ENCODE measurements around the gene ABCA2. TPM values are rescaled to one million over a fixed set of nuclear protein-coding genes. Genes with fewer than 3 reads are reported as not detected.
"Not testable (repeated sequence)": the region's sequence is repeated elsewhere in the genome, so short reads cannot be mapped to it uniquely, and the experiment has no call there.

The ABCA2 gene
- polyA plus RNA-seq, 3 donors from 2014 or later: 2.2 to 34.5 (median 6.3) TPM

DNA sequence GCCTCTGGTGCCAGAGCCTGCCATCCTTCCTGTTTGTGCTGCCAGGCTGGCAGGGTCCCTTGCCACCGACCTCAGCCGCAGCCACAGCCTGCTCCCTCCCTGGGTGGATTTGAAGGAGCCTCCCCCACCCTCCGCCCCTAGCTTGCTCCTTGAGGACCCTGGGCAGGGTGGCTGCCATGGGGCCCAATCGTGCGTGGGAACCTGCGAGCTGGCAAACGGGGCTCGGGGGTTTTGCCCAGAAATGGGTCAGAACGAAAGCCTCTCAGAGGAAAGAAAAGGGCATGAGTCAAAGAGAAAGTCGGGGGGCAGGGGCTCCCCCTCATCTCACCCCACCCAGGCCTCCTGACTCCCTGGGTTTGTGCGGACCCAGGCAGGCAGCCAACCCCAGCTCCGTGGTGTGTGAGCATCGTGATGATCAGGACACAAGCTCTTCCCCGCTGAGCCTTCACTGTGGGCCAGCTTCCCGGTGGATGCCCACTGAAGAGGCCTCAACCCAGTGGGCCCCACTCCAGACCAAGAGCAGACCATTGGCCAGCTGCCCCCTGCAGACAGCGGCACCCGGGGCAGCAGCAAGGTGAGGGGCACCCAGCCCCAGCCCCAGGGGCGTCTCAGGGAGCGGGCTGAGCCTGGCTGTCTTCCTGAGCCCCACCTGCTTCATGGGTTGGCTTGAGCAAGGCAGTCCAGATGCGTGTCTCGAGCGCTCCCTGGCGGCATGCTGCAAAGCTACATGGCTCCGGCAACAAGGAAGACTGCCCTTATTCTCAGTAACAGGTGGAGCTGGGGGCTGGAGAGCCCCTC lies 6.9 kb upstream of the ABCA2 start:
- H3K4me3 Mint-ChIP-seq: peak overlapping the region; percentile 67 to 83 (median 81)
- H3K9me3 Mint-ChIP-seq: no peaks in the 10 kb centered on the region
- peak overlapping the region; percentile 68 to 90 (median 86) for H3K27ac Mint-ChIP-seq
- DNase-seq: peak; percentile 82 to 87 (median 87)
- no peaks in the 10 kb centered on the region for H3K36me3 Mint-ChIP-seq
- peaks cover 43 to 44% of the 10 kb centered on the region in 2 donors for H3K4me1 Mint-ChIP-seq
- H3K27me3 Mint-ChIP-seq (ENCODE audit: low read depth in 3 of 3): peaks cover 7 to 19% (median 12%) of the 10 kb centered on the region in 3 donors

DNA sequence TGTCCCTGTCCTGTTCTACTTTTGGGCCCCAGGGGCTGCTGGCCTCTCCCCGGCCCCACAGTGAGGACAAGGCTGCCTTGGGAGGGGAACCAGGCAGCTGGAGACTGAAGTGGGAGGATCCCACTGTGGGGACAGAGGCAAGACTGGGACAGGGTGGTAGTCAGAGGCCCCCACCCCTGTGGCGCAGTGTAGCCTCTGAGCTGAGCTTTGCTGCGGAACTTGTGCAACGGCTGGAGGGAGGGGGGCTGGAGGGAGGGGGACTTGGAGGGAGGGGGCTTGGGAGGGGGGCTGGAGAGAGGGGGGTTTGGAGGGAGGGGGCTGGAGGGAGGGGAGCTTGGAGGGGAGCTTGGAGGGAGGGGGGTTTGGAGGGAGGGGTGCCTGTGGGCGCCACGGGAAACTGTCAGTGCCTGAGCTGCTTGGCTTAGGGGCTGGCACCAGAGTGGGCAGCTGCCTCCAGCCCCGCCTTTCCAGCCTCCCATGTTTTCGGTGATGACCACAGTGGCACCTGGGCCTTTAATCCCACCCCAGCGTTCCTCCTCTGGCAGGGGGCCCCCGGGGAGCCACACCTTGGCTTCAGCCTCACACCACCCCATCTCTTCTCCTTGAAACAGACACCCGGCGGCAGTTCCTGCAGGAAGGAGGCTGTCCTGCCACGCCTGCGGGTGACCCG lies 6.1 kb upstream of the ABCA2 start:
- H3K4me3 Mint-ChIP-seq: peak overlapping the region; percentile 79 to 91 (median 85)
- no peak for DNase-seq
- H3K27ac Mint-ChIP-seq: peak overlapping the region; percentile 68 to 90 (median 86)
- H3K9me3 Mint-ChIP-seq: no peaks in the 10 kb centered on the region
- H3K36me3 Mint-ChIP-seq: no peaks in the 10 kb centered on the region
- H3K27me3 Mint-ChIP-seq (ENCODE audit: low read depth in 3 of 3): peaks cover 7 to 25% (median 12%) of the 10 kb centered on the region in 3 donors
- peaks cover 50 to 52% of the 10 kb centered on the region in 2 donors for H3K4me1 Mint-ChIP-seq

DNA sequence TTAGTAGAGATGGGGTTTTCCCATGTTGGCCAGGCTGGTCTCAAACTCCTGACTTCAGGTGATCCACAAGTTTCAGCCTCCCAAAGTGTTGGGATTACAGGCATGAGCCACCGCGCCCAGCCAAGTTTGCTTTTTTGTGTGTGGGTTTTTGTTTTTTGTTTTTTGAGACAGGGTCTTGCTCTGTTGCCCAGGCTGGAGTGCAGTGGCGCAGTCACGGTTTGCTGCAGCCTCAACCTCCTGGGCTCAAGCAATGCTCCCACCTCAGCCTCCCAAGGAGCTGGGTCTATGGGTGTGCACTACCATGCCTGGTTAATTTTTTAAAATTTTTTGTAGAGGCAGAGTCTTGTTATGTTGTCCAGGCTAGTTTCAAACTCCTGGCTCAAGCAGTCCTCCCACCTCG lies 5.4 kb upstream of the ABCA2 start:
- Mint-ChIP-seq H3K27ac (peak overlapping the region in 5 of 6 donors; percentile 40 to 93 (median 88)), H3K4me3 (peak overlapping the region; percentile 79 to 91 (median 85)), H3K4me1 (peaks cover 54 to 57% of the 10 kb centered on the region in 2 donors), H3K27me3 (ENCODE audit: low read depth in 3 of 3) (peaks cover 8 to 26% (median 16%) of the 10 kb centered on the region in 3 donors)
- DNase-seq, H3K9me3 Mint-ChIP-seq, H3K36me3 Mint-ChIP-seq: not testable (repeated sequence)

DNA sequence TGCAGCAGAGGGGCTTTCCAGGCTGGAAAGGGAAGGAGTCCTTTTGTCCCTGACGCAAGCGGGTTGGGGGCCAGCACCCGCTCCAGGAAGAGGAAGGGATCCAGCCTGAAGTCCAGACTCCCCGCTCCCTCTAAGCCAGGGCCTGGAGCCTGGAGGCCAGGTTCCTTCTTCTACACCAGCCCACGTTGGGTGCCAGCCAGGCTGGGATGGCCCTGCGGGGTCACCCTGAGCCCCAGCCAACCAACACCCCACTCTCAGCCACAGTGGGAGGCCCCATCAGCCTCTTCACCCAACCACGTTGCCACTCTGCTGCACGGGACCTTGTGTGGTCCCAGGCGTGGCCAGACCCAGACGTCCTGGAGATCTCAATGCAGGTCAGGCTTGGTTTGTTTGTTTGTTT lies 4.8 kb upstream of the ABCA2 start:
- H3K27me3 Mint-ChIP-seq (ENCODE audit: low read depth in 3 of 3): peaks cover 8 to 26% (median 13%) of the 10 kb centered on the region in 3 donors
- peaks cover 54 to 57% of the 10 kb centered on the region in 2 donors for H3K4me1 Mint-ChIP-seq
- H3K4me3 Mint-ChIP-seq: peak overlapping the region; percentile 79 to 91 (median 85)
- peak; percentile 41 to 59 (median 55) for DNase-seq
- H3K27ac Mint-ChIP-seq: peak overlapping the region; percentile 69 to 93 (median 88)
- H3K9me3 Mint-ChIP-seq: no peaks in the 10 kb centered on the region
- H3K36me3 Mint-ChIP-seq: no peaks in the 10 kb centered on the region

DNA sequence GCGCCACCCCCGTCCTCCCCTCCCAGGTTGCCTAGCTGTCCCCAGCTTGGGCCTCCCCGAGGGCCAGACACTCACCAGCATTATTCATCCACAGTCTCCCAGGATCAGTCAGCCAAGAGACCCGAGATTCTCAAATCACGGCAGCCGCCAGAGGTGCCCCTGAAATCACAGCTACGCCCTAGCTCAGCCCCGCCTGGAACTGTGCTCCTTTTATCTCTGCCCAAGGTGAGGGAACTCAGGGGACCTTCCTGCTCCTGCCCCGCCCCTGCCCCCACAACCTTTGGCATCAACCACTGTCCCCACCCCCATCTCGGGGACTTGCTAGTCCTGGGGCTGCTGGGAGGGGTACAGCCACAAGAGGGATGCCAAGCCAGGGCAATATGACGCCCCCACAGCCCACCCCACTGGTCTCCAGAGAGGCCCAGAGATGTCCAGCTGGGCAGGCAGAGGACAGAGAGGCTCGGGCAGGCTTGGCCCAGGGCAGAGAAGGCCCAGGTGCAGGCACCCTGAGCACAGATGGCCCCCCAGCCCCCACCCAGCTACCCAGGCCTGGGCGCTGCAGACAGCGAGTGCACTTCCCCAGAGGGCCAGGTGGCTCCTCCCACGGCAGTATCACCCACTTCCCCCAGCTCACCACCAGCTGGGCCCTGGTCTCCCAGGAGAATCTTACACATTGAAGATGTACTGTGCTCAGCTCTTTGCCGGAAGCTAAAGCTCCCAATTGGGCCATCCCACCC lies 4.0 kb upstream of the ABCA2 start, which contains the start of gene FUT7:
Gene FUT7 (minus strand): TSS at position 185 of the 737 bp plus-strand sequence. CDS start 97 bp downstream, at position 88.
- no peaks in the 10 kb centered on the region for H3K9me3 Mint-ChIP-seq
- peak within 1 kb of the TSS; percentile 88 to 91 (median 88) for H3K4me3 Mint-ChIP-seq
- DNase-seq: peak in 1 of 3 donors; percentile 39
- peaks cover 8 to 25% (median 16%) of the 10 kb centered on the region in 3 donors for H3K27me3 Mint-ChIP-seq (ENCODE audit: low read depth in 3 of 3)
- H3K27ac Mint-ChIP-seq: peak within 1 kb of the TSS; percentile 89 to 98 (median 94)
- peaks cover 57 to 61% of the 10 kb centered on the region in 2 donors for H3K4me1 Mint-ChIP-seq
- no peaks in the 10 kb centered on the region for H3K36me3 Mint-ChIP-seq

DNA sequence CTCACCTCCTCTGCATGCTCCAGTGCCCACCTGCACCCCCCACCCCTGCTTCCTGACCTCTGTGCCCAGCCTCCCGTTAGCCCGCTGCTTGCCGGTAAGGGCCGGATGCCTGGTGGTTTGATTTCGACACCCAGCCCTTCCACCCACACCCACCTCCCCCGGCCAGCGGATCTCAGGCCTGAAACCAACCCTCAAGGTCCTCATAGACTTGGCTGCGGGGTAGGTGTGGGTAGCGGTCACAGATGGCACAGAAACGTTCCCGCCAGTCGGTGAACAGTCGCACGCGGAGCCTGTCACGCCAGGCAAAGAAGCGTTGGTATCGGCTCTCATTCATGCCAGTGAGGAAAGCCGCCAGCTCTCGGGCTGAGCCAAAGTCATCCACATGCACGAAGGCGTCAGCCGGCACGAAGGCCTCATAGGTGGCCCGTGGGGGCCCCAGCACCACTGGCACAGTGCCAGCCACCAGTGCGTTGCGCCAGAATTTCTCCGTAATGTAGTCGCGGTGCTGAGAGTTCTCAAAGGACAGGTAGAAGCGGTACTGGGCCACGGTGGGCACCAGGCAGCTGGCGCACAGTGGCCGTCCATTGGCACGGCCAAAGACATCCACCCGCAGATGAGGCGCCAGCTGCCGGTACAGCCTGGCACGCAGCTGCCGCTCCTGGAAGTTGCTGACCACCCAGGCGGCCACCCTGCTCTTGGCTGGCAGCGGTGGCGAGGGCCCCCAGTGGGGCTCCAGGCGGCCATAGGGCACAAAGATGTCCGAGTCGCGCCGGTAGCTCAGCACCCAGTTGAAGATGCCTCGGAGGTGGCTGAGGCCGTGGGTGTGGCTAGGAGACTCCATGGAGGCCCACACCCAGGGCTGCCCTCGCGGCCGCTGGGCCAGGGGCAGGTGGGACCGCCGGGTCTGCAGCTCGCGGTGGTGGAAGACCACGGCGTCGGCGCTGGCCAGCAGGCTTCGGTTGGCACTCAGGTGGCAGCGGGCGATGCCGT lies 2.8 kb upstream of the ABCA2 start:
- Mint-ChIP-seq H3K4me1 (peaks cover 68% of the 10 kb centered on the region in 2 donors), H3K9me3 (no peaks in the 10 kb centered on the region), H3K27ac (peak overlapping the region; percentile 89 to 98 (median 94)), H3K36me3 (no peaks in the 10 kb centered on the region), H3K27me3 (ENCODE audit: low read depth in 3 of 3) (peaks cover 8 to 25% (median 16%) of the 10 kb centered on the region in 3 donors), H3K4me3 (peak overlapping the region; percentile 88 to 91 (median 88))
- peak; percentile 83 to 84 (median 83) for DNase-seq

DNA sequence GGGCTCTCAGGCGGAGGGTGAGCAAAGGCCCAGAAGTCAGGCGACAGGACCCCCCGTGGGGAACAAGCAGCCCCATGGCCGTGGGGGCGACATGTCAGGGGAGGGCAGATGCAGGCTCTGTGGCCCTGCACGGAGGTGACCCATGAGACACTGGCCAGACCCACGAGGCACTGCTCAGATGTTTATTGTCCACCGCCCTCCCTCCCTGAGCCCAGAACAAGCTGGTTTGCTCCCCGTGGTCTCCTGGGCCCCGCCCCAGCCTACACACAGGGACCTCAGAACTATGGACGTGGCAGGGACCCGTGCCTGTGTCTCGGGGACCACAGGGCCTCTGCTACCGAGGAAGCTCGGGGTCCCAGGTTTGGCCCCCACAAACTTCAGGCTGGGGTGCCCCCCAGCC lies 2.0 kb upstream of the ABCA2 start:
- H3K27me3 Mint-ChIP-seq (ENCODE audit: low read depth in 3 of 3): peaks cover 8 to 25% (median 16%) of the 10 kb centered on the region in 3 donors
- no peak for DNase-seq
- peaks cover 63 to 67% of the 10 kb centered on the region in 2 donors for H3K4me1 Mint-ChIP-seq
- no peaks in the 10 kb centered on the region for H3K36me3 Mint-ChIP-seq
- peak overlapping the region; percentile 89 to 98 (median 95) for H3K27ac Mint-ChIP-seq
- no peaks in the 10 kb centered on the region for H3K9me3 Mint-ChIP-seq
- H3K4me3 Mint-ChIP-seq: peak overlapping the region; percentile 88 to 91 (median 88)

DNA sequence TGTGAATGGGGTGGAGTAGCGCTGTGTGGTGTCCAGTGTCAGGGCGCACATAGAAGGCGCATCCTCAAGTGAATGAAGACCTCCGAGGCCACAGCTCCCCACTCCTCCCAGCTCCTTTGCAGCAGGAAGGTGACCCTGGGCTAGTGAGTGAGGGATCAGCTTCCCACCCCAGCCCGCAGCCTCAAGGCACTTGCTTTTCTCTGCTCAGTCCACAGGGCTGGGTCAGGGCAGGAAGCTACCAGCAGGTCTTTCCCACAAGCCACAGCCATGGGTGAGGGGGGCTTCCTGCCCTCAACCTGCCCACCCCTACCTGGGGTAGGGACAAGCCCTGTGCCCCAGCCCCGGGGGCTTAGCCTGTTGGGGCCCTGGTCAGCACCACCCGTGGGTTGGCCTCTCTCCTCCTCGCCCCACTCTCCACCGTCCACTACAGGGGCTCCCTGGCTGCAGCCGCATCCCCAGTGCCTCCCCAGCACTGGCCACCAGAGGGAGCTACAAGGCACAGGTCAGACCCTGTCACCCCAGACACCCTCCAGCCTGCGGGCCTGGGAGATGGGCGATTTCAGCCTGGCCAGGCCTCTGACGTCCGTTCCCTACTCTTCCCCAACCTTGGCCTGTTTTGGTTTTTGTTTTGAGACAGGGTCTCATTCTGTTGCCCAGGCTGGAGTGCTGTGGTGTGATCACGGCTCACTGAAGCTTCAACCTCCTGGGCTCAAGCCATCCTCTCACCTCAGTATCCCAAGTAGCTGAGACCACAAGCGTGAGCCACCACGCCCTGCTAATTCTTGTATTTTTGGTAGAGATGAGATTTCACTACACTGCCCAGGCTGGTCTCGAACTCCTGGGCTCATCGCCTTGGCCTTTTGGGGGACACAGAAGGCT lies 1.3 kb upstream of the ABCA2 start:
- peaks cover 8 to 20% (median 16%) of the 10 kb centered on the region in 3 donors for H3K27me3 Mint-ChIP-seq (ENCODE audit: low read depth in 3 of 3)
- no peaks in the 10 kb centered on the region for H3K36me3 Mint-ChIP-seq
- peak overlapping the region; percentile 88 to 91 (median 88) for H3K4me3 Mint-ChIP-seq
- peak overlapping the region; percentile 89 to 96 (median 94) for H3K27ac Mint-ChIP-seq
- no peaks in the 10 kb centered on the region for H3K9me3 Mint-ChIP-seq
- H3K4me1 Mint-ChIP-seq: peaks cover 56 to 62% of the 10 kb centered on the region in 2 donors
- DNase-seq: peak; percentile 80 to 82 (median 81)

DNA sequence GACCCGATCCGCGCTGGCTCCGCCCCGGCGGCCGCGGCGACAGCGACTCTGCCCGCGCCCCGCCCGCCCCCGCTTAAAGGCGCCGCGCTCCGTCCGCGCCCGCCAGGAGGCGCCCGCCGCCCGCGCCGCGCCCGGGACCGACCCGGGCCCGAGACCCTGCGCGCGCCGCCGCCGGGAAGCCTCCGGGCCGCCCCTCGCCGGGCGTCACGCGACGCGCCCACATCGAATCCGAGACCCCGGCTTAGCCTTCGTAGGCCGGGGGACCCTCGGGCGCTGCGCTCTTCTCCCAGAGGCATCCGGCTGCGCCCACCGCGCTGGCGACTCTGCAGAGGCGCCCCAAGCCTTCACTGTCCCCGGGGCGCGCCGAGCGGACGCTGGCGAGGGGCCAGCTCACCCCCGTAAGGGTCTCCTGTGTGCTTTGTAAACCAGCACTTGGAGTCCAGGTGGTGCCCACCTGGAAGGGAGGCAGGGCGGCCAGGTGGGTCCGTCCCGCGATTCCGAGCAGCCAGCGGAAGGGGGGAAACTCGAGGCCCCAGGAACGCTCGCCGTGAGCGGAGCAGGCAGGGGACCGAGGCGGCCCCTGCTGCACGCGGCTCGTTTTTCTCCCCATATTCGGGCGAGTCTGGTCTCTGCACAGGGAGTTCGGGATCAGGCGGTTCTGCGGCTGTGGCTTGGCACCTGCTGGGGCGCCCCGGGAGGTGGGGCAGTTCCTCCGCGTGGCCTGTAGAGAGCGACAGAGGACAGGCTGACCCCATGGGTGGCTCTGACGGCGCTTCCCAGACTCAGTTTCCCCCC lies 423 bp upstream of the ABCA2 start:
- Mint-ChIP-seq H3K27ac (peak overlapping the region; percentile 76 to 96 (median 94)), H3K4me3 (peak overlapping the region; percentile 88 to 91 (median 88)), H3K4me1 (peaks cover 51 to 57% of the 10 kb centered on the region in 2 donors), H3K27me3 (ENCODE audit: low read depth in 3 of 3) (peaks cover 8 to 19% (median 16%) of the 10 kb centered on the region in 3 donors), H3K36me3 (no peaks in the 10 kb centered on the region), H3K9me3 (no peaks in the 10 kb centered on the region)
- DNase-seq: peak; percentile 72 to 78 (median 77)

DNA sequence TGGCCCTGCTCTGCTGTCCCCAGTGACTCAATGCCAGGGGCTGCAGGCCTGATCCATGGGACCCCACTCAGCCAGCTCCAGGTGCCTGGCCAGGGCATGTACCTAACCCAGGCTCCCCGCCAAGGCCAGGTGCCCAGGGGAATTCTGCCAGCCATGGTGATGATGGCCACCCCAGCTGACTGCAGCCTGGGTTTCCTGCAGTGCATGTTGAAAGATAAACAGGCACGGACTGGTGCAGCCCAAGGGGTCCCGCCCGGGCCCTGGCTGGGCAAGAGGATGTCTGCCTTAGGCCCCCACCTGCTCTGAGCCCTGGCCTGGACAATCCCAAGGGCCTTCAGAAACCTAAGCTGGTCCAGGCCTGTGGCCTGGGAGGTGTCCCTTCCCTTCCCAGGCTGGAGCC lies 1.2 kb downstream of the ABCA2 start:
- Mint-ChIP-seq H3K9me3 (no peaks in the 10 kb centered on the region), H3K27me3 (ENCODE audit: low read depth in 3 of 3) (peaks cover 7 to 19% (median 16%) of the 10 kb centered on the region in 3 donors), H3K27ac (peak overlapping the region in 4 of 6 donors; percentile 26 to 90 (median 80)), H3K4me3 (peak overlapping the region; percentile 85 to 92 (median 90)), H3K4me1 (peaks cover 40 to 47% of the 10 kb centered on the region in 2 donors), H3K36me3 (peaks cover 0 to 3% (median 0%) of the 10 kb centered on the region in 3 donors)
- DNase-seq: no peak

DNA sequence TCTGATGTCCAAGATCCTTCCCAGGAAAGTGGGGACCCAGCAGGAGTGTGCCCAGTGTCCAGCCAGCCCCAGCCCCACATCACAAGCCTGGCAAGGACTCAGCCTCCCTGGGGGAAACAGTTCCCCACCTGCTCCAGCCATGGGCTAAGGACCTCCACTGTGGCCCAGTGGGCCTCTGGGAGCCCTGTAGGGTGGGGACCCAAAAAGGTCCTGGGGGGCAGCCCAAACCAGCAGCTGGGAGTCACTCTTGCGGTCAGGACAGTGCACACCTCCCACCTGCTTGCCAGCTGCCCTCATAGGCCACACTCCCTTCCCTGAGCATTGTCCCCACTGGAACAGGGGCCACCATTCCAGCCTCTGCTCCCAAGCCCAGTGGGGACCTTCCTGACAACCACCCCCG lies 1.7 kb downstream of the ABCA2 start:
- no peak for DNase-seq
- Mint-ChIP-seq H3K9me3 (no peaks in the 10 kb centered on the region), H3K4me1 (peaks cover 38 to 45% of the 10 kb centered on the region in 2 donors)

More for the DNA sequence above, 1.7 kb downstream of the ABCA2 start:
- peaks cover 6 to 19% (median 16%) of the 10 kb centered on the region in 3 donors for H3K27me3 Mint-ChIP-seq (ENCODE audit: low read depth in 3 of 3)
- peak overlapping the region in 3 of 6 donors; percentile 26 to 81 (median 79) for H3K27ac Mint-ChIP-seq
- H3K36me3 Mint-ChIP-seq: peaks cover 0 to 4% (median 0%) of the 10 kb centered on the region in 3 donors
- peak overlapping the region; percentile 46 to 92 (median 90) for H3K4me3 Mint-ChIP-seq
